Memory B cell (primary cell): ENCODE results near the gene CSH2.
"Not testable (repeated sequence)": the region's sequence is repeated elsewhere in the genome, so short reads cannot be mapped to it uniquely, and the experiment has no call there.

Source experiments
- ATAC-seq: fragments of 150-1000 bp; cut with Tn5 transposase; 2 replicates; pipeline ENCODE4 v1.10.0; 2021; ENCODE audit warnings: low read depth, mild to moderate bottlenecking, moderate library complexity
- DNase-seq, 2 donors: peaks; one replicate each; pipeline ENCODE4 v3.0.0; 2022; ENCODE audit warnings: low spot score in 2 of 2
- H3K27ac Mint-ChIP-seq: one replicate; pipeline ENCODE4 v1.8.0; 2022; ENCODE audit warnings: mild to moderate bottlenecking, moderate library complexity, mixed read lengths
- H3K27me3 Mint-ChIP-seq: one replicate; pipeline ENCODE4 v1.8.0; 2022; ENCODE audit warnings: mixed read lengths
- H3K36me3 Mint-ChIP-seq: one replicate; pipeline ENCODE4 v1.8.0; 2022; ENCODE audit warnings: mild to moderate bottlenecking, mixed read lengths
- H3K4me1 Mint-ChIP-seq: one replicate; pipeline ENCODE4 v1.8.0; 2022; ENCODE audit warnings: mixed read lengths
- H3K4me3 Mint-ChIP-seq: one replicate; pipeline ENCODE4 v1.8.0; 2022; ENCODE audit warnings: mild to moderate bottlenecking, moderate library complexity, mixed read lengths
- H3K9me3 Mint-ChIP-seq: one replicate; pipeline ENCODE4 v1.8.0; 2022; ENCODE audit warnings: mixed read lengths

The CSH2 gene

DNA sequence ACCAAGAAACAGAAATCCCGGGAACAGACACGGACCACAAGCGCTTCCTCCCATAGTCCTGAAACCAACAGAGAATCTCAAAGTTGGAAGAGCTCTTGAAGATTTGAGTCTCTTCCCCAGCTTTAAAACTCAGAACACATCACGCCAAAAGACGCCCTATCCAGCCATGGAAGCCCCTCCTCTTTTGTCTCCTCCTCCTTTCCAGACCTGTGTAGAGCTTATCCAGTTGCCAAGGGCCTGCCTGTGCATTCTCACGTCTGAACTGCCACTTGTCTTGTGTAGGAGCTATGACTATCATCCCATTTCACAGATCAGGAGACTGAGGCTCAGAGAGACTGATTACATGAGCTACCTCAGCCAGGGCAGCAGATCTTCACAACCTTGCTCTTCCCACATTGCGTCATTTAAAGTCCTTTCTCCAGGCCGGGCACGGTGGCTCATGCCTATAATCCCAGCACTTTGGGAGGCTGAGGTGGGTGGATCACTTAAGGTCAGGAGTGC is 9.2 kb upstream of the CSH2 start:
- not testable (repeated sequence) for H3K27ac Mint-ChIP-seq, ATAC-seq, H3K36me3 Mint-ChIP-seq, H3K4me3 Mint-ChIP-seq, H3K27me3 Mint-ChIP-seq, DNase-seq, H3K9me3 Mint-ChIP-seq
- peaks cover 14% of the 10 kb centered on the region for H3K4me1 Mint-ChIP-seq

DNA sequence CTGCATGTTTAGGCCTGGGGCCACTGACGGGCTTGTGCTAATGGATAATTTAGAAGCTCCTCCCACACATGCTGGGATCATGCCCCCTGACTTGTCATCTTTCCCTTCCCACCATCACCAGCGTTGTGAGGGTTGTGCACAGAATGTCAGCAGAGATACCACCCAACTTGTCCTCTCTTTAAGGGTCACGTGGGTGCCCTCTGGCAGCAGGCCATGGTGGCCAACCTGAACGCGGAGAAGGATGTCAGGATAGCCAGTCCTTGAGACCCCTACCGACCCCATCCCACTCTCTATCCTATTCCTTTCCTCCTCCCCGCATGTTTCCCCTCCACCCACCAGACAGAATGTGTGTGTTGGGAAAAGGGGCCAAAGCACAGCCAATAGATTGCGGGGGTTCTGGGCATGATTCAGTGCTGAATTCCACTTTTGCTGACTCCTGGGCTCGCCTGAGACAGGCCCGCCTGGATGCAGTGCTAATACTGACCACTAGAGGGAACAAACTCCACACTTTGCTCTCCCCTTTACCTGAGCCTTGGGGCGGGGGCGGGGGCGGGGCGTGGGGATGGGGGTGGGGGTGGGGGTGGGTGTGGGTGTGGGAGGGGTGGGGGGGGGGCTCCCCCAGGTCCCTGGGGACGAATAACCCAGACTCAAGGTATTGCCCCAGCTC is 8.6 kb upstream of the CSH2 start, which contains the start of gene GH2:
TSS of gene GH2 (minus strand) at position 10 of the 667 bp plus-strand sequence. CDS start 143 bp downstream, outside the sequence.
- no peaks in the 10 kb centered on the region for H3K9me3 Mint-ChIP-seq
- no peak within 1 kb of the TSS for H3K4me3 Mint-ChIP-seq
- no peaks in the 10 kb centered on the region for H3K27me3 Mint-ChIP-seq
- peaks cover 14% of the 10 kb centered on the region for H3K4me1 Mint-ChIP-seq
- H3K36me3 Mint-ChIP-seq: no peaks in the 10 kb centered on the region
- peak; percentile 54 to 73 for DNase-seq
- peak; percentile 78 for ATAC-seq
- H3K27ac Mint-ChIP-seq: no peak within 1 kb of the TSS

DNA sequence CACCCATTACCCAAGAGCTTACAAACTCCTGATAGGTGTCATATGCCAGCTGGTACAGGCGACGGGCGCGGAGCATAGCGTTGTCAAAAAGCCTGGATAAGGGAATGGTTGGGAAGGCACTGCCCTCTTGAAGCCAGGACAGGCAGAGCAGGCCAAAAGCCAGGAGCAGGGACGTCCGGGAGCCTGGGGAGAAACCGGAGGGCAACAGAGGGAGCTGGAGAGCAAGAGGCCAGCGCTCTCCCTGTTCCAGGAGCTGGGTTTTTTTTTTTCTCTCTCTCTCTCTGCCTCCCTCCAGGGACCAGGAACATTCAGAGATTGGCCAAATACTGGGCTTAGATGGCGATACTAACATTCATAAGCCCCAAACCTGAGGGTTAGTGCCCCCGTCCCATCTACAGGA is 7.9 kb upstream of the CSH2 start:
- H3K4me3 Mint-ChIP-seq, H3K9me3 Mint-ChIP-seq, H3K36me3 Mint-ChIP-seq, DNase-seq, H3K27ac Mint-ChIP-seq, ATAC-seq, H3K27me3 Mint-ChIP-seq: not testable (repeated sequence)
- H3K4me1 Mint-ChIP-seq: peaks cover 14% of the 10 kb centered on the region

- Mint-ChIP-seq H3K36me3 (no peaks in the 10 kb centered on the region), H3K27me3 (no peaks in the 10 kb centered on the region), H3K9me3 (no peaks in the 10 kb centered on the region), H3K27ac (no peak overlapping the region), H3K4me3 (no peak overlapping the region), H3K4me1 (peaks cover 14% of the 10 kb centered on the region)
- ATAC-seq: no peak
- DNase-seq: no peak
Measured at GRCh38 chr17:63880706-63881105, 7.2 kb upstream of the CSH2 start.

- Mint-ChIP-seq H3K4me3 (peak overlapping the region; percentile 57), H3K27ac (peak overlapping the region; percentile 3), H3K4me1 (peaks cover 17% of the 10 kb centered on the region)
- H3K27me3 Mint-ChIP-seq, DNase-seq, H3K36me3 Mint-ChIP-seq, H3K9me3 Mint-ChIP-seq: not testable (repeated sequence)
- ATAC-seq: peak; percentile 60
Measured at GRCh38 chr17:63878413-63878812, 4.9 kb upstream of the CSH2 start.

DNA sequence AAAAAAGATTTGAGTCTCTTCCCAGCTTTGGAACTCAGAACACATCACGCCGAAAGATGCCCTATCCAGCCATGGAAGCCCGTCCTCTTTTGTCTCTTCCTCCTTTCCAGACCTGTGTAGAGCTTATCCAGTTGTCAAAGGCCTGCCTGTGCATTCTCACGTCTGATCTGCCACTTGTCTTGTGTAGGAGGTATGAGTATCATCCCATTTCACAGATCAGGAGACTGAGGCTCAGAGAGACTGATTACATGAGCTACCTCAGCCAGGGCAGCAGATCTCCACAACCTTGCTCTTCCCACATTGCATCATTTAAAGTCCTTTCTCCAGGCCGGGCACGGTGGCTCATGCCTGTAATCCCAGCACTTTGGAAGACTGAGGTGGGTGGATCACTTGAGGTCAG is 1.2 kb upstream of the CSH2 start:
- not testable (repeated sequence) for H3K27me3 Mint-ChIP-seq, H3K36me3 Mint-ChIP-seq, ATAC-seq, DNase-seq, H3K4me3 Mint-ChIP-seq, H3K27ac Mint-ChIP-seq, H3K9me3 Mint-ChIP-seq
- peaks cover 15% of the 10 kb centered on the region for H3K4me1 Mint-ChIP-seq

GRCh38 chr17:63874061-63874626 is 667 bp upstream of the CSH2 start:
- peak; percentile 54 for ATAC-seq
- not testable (repeated sequence) for H3K36me3 Mint-ChIP-seq, H3K9me3 Mint-ChIP-seq, H3K27me3 Mint-ChIP-seq, H3K4me3 Mint-ChIP-seq, H3K27ac Mint-ChIP-seq, DNase-seq
- H3K4me1 Mint-ChIP-seq: peaks cover 15% of the 10 kb centered on the region

- H3K9me3 Mint-ChIP-seq, H3K4me1 Mint-ChIP-seq, ATAC-seq, H3K36me3 Mint-ChIP-seq, DNase-seq, H3K27me3 Mint-ChIP-seq, H3K4me3 Mint-ChIP-seq, H3K27ac Mint-ChIP-seq: not testable (repeated sequence)
Measured at GRCh38 chr17:63871646-63872365, 1.7 kb downstream of the CSH2 start.

DNA sequence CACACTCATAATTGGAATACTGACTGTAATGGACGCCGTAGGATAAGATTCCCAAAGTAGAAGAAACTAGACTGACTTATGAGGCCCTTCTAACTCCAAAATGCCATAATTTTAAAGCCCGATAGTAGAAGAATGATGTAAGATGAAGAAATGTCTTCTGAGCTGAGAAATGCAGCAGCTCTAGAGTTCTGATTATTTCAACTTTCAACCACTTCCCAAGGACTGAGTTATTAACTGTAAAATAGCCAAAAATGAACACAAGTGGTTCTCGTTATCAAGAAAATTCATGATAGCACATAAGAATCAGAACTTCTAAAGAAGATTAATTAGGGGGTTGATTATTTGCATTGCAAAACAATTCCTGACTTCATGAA is 3.2 kb downstream of the CSH2 start:
- H3K27ac Mint-ChIP-seq, H3K4me1 Mint-ChIP-seq, H3K4me3 Mint-ChIP-seq, DNase-seq, H3K27me3 Mint-ChIP-seq, ATAC-seq, H3K9me3 Mint-ChIP-seq, H3K36me3 Mint-ChIP-seq: not testable (repeated sequence)

GRCh38 chr17:63869491-63870291 is 3.8 kb downstream of the CSH2 start:
- not testable (repeated sequence) for H3K4me3 Mint-ChIP-seq, DNase-seq, H3K9me3 Mint-ChIP-seq, ATAC-seq, H3K36me3 Mint-ChIP-seq, H3K27ac Mint-ChIP-seq, H3K27me3 Mint-ChIP-seq, H3K4me1 Mint-ChIP-seq

- H3K9me3 Mint-ChIP-seq, H3K4me1 Mint-ChIP-seq, H3K36me3 Mint-ChIP-seq, H3K27ac Mint-ChIP-seq, ATAC-seq, H3K27me3 Mint-ChIP-seq, H3K4me3 Mint-ChIP-seq, DNase-seq: not testable (repeated sequence)
Measured at GRCh38 chr17:63866625-63867024, 6.9 kb downstream of the CSH2 start.

DNA sequence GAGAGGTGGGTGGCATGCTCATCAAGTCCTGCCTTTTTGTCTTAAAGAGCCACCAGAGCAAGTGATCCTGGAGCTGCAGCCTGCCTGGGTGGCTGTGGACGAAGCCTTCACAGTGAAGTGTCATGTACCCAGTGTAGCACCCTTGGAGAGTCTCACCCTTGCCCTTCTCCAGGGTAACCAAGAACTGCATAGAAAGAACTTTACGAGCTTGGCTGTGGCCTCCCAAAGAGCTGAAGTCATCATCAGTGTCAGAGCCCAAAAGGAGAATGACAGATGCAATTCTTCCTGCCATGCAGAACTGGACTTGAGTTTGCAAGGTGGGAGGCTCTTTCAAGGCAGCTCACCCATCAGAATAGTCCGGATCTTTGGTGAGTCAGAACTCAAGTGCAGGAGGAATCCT is 14.2 kb downstream of the CSH2 start:
- Mint-ChIP-seq H3K27me3 (peaks cover 5% of the 10 kb centered on the region), H3K4me3 (no peak overlapping the region)

GRCh38 chr17:63856425-63856824 is 17.1 kb downstream of the CSH2 start:
- not testable (repeated sequence) for H3K4me1 Mint-ChIP-seq, H3K27me3 Mint-ChIP-seq, H3K9me3 Mint-ChIP-seq, DNase-seq, H3K27ac Mint-ChIP-seq, H3K36me3 Mint-ChIP-seq, ATAC-seq, H3K4me3 Mint-ChIP-seq

More for the DNA sequence above, 14.2 kb downstream of the CSH2 start:
- Mint-ChIP-seq H3K9me3 (no peaks in the 10 kb centered on the region), H3K36me3 (no peaks in the 10 kb centered on the region), H3K4me1 (no peaks in the 10 kb centered on the region), H3K27ac (no peak overlapping the region)
- DNase-seq: no peak
- no peak for ATAC-seq

- ATAC-seq (no peak), DNase-seq (no peak)
- Mint-ChIP-seq H3K27ac (no peak overlapping the region), H3K4me1 (no peaks in the 10 kb centered on the region), H3K9me3 (no peaks in the 10 kb centered on the region), H3K27me3 (peaks cover 2% of the 10 kb centered on the region), H3K36me3 (no peaks in the 10 kb centered on the region), H3K4me3 (no peak overlapping the region)
Measured at GRCh38 chr17:63855185-63855584, 18.3 kb downstream of the CSH2 start.
